Ramos (cell line): Measurements from ENCODE around the gene RNF157.
"Not testable (repeated sequence)": the region's sequence is repeated elsewhere in the genome, so short reads cannot be mapped to it uniquely, and the experiment has no call there.

Experiments
- in situ Hi-C: fragments of 300-500 bp; cut with MboI; formaldehyde crosslinking; loops from one replicate; pipeline ENCODE4 v1.14.3; 2022; ENCODE audit warnings: low sequenced_read_pairs; ENCODE audit not compliant: unreplicated experiment

The RNF157 gene

DNA sequence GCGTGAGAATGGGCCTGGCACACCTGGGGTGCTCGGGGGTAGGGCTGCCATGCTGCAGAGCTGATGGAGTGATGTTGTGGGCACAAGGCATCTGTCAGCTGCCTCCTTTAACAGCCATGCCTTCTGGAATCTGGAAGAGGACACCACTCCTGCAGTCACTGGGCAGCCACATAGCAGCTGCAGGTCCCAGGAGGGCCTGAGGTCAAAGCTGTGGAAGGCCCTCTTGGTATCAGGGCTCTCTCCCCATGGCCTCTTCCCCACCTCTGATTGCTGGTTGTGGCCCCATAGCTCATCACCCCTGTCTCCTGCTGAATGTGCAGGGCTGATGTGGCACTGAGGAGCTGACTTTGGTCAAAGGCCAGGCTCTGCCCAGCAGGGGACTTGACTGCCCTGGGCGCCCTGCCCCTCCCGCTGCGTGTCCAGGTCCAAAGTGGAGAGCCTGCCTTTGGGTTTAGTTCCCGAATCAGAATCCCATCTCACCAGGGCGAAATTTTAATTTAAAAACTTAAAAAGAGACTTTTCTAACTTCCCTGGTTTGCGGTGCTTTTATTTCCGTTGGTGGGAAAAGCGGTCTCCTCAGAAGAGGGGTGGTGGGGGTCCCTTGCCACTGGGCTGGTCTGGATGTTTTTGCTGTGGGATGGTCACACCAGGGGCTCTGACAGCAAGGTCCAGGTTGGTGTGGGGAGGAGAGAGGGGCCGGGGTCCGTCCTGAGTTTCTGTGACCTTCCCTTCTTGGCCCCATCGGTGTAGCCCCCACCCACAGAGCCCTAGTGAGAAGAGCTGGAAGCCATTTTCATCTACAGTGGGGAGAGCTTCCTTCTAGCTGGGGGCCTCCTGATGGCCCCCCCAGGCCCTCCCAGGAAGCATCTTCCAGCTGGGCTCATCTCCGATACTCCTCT, 30.7 kb upstream of the RNF157 start:
- in situ Hi-C loops, result no loop called here

DNA sequence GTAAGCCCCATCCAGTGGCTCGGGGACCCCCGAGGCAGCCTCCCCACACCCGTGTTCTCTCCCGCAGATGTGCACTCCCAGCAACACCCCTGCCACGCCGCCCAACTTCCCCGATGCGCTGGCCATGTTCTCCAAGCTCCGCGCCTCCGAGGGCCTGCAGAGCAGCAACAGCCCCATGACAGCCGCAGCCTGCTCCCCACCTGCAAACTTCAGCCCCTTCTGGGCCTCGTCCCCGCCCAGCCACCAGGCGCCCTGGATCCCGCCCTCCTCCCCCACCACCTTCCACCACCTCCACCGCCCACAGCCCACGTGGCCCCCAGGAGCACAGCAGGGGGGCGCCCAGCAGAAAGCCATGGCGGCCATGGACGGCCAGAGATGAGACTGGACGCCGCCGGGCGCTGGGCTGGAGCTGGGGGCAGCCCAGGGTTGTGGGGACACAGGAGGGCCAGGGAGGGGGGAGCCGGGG, 29.9 kb upstream of the RNF157 start:
- in situ Hi-C loops, result no loop called here

DNA sequence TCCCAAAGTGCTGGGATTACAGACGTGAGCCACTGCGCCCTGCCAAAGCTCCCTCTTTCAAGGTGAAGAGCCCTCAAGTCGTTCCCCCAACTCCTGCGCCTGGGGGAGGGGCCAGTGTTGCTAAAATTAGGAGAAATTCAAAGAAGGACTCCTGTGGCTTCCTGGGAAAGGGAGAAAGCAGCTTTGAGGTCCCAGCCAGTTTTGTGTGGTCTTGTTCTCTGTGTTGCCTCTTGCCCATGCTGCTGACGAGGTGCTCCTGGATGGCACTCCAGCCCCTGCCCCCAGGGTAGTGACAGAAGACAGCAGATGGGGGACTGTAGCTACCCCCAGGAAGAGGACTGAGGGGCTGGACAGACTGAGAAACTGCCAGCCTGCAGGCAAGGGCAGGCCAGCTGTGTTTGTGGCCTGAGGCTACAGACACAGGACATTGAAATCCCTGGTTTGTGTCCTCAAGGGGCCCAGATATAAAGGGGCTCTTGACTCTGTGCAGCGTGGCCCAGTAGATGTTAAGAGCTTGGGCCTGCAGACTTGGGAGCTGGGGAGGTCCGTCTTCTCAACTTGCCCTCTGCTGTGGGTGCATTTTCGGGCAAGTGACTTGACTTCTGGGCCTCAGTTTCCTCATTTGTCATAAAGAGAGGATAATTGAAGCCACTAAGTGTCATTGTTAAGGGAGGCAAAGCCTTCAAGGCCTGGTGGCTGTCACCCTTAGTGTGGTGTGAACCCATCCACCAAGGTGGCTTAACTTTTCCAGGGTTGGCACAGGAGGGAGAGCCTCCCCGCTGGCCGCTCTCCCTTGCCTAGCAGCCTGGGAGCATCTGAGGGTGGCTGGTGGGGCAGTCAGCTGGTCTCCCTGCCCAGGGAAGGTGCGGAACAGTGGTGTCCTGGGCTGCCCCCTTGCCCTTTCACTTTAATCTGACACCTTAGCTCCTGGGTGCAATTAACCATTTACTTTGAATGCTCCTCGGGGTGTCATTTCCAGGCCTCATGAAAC, 29.0 kb upstream of the RNF157 start:
- in situ Hi-C loops, result no loop called here

DNA sequence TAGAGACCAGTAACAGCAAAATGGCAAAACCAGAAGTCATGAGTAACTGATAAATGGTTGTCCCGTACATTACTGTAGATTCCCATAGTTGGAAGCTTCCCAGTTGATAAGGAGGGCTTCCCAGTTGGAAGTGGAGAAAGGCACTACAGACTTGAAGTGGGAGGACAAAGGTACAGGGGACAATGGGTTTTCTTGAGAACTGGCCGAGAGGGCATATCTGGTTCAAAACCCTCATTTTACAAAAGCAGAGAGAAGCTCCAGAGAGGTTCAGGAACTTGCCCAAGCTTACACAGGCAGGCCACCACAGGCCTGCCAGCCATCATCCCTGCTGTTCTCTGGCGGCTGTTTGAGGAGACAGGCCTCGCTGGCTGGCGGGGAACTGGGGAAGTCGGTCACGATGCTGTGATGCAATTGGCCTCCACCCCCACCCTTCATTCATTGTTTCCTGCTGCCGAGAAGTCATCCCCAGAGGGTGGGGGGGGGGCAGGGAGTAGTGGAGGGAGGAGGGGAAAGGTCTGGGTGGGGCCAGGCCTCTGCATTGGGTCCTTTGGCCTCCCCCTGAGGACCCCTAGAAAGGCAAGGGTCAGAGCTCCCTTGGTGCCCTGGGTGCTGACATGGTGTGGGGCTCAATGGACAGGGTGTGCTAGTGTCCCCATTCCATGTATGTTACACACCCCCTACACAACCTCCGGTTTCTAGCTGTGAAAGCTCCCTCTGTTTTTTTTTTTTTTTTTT, 27.9 kb upstream of the RNF157 start:
- in situ Hi-C loops, result no loop called here

DNA sequence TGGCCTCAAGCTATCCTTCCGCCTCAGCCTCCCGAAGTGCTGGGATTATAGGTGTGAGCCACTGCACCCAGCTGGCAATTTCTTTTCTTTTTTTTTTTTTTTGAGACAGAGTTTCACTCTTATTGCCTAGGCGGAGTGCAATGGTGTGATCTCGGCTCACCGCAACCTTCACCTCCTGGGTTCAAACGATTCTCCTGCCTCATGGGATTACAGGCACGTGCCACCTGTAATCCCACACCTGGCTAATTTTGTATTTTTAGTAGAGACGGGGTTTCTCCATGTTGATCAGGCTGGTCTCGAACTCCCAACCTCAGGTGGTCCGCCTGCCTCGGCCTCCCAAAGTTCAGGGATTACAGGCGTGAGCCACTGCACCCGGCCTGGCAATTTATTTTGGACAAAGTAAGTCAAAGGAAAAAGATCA, 27.3 kb upstream of the RNF157 start:
- in situ Hi-C loops, result not testable (repeated sequence)

DNA sequence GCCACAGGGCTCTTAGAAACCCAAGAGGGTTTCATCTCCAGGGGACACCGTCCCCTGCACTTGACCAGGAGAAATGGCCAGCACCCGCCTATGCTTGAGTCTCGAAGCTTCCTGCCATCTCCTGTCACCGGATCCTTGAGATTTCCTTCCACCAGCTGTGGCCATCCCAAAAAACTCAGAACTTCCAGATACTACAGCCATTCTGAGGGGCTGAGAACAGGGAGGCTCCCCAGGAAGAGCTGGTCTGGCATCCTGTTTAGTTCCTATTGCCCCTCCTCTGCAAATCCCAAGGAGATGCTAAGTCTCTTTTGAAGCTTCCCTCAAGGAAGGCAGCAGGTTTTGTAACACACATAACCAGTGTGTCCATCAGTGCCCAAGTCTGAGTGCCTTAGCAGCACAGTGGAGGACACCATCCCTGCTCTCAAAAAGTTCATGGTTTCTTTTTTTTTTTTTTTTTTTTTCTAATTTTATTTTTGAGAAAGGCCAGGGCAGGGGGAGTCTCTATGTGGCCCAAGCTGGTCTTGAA, 26.8 kb upstream of the RNF157 start:
- in situ Hi-C loops, result no loop called here

DNA sequence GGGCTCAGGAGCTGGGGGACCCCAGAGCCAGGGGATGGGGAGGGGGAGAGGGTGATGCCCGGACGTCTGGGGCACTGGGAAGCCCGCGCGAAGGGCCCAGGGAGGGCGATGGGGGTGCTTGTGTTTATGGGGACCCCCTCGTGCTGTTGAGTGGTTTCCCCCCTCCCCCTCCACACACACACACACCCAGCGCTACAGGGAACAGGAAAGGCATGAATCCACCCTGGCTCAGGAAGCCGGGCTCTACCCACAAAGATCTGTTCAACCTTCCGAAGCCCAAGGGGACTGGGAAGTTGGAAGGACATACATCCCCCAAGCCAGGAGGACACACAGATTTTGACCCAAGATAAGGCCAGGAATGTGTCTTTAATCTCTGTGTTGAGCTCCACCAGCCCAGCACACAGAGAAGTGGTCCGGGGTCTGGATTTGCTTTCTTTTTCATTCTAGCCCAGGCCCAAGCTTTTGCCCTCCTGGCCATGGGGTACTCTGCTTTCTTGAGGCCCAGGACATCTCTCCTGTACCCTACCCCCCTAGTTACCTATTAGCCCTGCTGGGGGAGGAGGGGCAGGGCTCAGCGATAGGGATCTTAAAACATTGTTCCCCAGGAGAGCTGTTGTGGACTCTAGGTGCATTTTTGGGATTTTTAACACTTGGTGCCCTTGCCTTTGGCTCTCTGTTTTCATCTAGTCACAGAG, 26.1 kb upstream of the RNF157 start:
- in situ Hi-C loops, result no loop called here

DNA sequence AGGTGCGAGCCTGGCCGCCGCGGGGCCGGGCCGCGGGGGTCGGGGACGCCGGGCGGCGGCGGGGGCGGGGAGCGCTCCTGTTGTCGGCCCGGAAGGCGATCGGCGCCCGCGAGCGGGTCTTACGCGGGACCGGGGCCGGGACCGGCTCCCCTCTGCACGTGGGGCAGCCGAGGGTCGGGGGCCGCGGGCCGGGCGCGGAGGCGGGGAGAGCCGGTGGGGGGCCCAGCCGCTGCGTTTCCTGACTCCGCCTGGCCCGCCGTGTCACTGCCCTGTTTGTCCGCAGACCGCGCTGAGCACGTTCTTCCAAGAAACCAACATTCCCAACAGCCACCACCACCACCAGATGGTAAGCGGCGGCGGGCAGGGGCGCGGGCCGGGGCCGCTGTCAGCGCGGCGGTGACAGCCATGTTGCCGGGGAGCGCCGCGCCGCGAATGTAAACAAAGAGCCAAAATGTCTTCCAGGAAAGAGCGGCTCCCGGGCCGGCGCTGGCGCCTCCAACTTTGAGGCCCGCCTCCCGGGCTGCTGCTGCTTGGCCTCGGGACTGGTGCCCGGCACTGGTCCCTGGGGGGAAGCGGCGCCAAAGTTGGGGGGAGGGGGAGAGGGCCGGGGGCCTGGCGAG, 25.4 kb upstream of the RNF157 start:
- in situ Hi-C loops, result no loop called here

DNA sequence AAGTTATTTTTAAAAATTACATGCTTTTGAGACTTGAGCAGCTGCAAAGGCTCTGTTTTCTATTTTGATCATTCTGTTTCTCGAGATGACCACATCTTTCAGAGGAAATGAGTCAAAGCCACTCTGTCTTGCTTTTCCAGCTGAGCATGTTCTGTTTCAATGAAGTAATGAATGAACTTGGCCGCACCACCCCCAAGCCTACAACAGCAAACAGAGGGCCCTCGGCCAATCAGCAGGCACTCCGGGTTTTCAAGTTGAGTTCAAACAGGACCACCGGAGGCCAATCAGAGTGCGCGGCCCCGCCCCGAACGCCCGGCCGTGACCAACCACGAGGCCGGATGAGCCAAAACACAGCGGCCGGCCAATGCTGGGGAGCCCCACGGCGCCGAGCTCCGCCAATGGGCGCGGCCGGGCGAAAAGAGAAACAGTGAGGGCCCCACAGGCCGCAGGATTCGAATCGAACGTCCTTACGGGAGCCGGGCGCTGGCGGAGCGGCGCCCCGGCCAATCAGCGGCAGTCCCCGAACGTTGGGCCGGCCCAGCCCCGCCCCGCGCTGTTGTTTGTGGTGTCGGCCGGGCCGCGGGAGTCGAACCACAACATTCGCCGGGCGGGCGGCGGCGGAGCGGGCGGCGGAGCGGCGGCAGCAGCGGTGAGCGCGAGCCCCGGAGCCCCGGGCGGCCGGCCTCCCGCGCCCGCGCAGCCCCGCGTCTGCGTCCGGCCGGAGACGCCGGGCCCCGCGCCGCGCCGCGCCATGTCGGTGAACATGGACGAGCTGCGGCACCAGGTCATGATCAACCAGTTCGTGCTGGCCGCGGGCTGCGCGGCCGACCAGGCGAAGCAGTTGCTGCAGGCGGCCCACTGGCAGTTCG, 24.7 kb upstream of the RNF157 start, which contains the start of gene UBALD2:
TSS of gene UBALD2 (plus strand) at position 594 of the 869 bp plus-strand sequence. CDS start at position 752, 158 bp downstream.
- in situ Hi-C loops, result no loop called here

DNA sequence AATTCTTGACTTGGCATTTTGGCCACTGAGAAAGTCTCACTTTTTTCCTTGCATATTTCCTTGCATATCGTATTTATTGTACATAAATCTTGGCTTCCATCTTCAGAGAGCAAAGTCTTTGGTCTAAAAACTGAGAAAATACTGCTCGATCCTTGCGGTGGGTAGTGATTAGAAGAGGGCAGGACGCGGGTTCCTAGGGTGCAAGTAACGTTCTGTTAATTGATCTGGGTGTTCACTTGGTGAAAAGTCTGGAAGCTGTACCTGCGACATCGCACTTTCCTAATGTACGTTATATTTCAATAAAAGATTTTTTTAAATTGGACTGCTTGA, 24.1 kb upstream of the RNF157 start:
- in situ Hi-C loops, result no loop called here

DNA sequence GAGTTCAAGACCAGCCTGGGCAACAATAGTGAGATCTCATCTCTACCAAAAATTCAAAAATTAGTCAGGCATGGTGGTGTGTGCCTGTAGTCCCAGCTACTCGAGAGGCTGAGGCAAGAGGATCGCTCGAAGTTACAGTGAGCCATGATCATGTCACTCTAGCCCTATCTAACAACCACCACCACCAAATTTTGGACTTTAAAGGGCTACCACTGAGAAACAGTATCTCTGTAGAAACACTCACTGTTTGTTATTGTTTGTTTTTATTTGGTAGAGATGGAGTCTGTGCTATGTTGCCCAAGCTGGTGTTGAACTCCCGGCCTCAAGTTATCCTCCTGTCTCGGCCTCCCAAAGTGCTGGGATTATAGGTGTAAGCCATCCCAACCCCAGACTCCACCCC, 23.6 kb upstream of the RNF157 start:
- in situ Hi-C loops, result no loop called here

DNA sequence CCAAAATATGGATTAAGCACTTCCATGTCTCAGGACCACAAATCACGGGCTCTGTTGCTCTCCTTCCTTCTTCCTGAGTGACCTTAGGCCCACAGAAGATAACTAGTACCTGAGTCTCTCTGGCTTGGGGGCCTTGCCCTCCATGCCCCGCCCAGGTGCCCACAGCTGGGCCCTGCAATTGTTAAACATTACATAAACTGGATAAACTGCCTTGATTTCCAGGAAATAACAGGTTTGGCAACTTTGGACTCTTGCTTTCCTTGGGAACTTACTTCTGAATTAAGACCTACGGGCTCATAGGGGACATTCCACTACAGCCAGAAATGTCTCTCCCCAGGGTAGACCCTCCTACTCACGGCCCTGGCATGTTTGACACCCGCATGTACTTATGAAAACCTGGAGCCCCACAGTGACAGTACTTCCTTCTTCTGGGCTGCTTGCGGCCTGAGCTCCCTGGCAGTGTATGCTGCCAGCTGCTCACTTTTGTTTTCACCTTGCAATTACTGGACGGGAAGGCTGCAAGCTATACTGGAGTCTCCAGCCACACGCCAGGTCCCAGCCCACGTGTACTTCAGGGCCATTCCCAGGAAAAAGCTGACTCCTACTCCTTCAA, 22.5 kb upstream of the RNF157 start:
- in situ Hi-C loops, result no loop called here

DNA sequence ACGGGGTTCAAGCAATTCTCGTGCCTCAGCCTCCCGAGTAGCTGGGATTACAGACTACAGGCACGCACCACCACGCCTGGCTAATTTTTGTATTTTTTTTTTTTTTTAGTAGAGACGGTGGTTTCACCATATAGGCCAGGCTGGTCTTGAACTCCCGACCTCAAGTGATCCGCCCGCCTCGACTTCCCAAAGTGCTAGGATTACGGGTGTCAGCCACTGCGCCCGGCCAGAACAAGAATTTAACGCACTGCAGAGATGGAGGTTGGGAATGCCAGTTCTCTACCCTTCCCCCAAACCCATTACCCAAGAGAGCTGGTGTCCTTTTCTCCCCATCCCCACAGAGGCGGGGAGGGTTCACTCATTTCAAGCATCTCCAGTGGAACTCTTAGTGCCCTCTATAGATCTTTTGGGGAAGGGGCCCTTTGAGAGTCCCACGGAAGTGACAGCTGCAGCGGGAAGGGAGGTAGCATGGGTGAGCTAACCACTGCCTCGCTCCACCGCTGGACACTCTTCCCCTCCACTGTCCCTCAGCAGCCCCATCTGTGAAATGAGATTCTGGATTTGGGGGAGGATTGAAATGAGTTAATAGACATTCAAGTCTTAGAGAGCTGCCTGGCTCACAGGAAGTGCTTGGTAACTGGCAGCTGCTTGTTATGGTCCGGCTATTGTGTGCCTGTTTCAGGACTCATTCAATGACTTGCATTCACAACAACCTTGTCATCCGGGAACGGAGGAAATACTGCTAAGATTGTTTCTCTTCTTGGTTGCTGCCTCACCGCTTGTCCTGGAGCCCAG, 21.3 kb upstream of the RNF157 start:
- in situ Hi-C loops, result no loop called here

DNA sequence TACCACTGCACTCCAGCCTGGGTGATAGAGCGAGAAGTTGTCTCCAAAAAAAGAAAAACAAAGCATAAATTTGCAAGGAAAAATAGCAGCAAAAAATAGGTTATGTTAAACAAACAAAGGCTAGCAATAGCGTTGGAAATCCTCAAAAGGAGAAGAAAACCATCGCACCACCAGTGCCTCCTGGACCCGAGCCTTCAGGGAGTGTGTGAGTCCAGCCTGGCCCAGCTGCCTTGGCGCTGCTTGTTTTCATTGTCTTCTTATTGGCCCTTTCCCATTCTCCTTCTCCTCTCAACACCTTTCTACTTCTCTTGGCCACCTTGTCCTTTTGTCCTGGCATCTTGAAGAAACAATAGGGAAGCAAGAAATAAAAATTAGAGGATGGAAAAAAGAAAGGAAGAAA, 20.4 kb upstream of the RNF157 start:
- in situ Hi-C loops, result no loop called here

DNA sequence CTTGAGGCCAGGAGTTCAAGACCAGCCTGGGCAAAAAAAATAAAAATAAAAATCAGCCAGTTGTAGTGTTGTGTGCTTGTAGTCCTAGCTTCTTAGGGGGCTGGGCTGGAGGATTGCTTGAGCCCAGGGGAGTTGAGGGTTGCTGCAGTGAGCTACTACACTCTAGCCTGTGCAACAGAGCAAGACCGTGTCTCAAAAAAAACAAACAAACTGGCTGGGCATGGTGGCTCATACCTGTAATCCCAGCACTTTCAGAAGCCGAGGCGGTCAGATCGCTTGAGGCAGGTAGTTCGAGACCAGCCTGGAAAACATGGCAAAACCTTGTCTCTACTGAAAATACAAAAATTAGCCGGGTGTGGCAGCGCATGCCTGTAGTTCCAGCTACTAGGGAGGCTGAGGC, 19.9 kb upstream of the RNF157 start:
- in situ Hi-C loops, result no loop called here

DNA sequence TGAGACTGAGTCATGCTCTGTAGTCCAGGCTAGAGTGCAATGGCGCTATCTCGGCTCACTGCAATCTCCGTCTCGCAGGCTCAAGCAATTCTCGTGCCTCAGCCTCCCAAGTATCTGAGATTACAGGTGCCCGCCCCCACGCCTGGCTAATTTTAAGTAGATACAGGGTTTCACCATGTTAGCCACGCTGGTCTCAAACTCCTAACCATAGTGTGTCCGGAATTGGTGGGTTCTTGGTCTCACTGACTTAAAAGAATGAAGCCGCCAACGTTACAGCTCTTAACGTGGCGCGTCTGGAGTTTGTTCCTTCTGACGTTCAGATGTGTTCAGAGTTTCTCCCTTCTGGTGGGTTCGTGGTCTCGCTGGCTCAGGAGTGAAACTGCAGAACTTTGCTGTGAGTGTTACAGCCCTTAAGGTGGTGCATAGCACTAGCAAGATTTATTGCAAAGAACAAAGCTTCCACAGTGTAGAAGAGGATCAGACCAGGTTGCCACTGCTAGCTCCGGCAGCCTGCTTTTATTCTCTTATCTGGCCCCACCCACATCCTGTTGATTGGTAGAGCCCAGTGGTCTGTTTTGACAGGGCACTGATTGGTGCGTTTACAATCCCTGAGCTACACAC, 16.2 kb upstream of the RNF157 start:
- in situ Hi-C loops, result not testable (repeated sequence)
